ENCODE results near the gene KLHL29. TPM values are rescaled to one million over a fixed set of nuclear protein-coding genes. Genes with fewer than 3 reads are reported as not detected.

Gene KLHL29
- total RNA-seq, 2 donors from 2014 or later, result 2.0 to 2.9 TPM

DNA sequence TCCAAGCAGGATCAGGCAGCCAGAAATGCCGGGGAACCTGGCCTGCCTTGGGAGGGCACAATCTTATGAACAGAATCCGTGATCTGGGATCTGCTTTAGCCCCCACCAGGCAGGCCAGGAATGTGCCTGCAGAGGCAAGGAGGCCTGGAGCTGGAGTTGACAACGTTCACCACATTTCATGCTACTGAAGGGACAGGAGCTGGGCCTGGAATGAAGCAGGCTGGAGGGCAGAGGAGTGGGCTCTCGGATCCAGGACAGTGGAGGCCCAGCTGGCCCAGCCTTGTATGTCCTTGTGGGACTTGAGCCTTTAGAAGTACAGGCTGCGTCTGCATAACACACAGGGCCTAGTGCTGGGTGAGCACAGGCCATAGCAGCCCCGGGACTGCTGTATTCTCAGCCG is 91.8 kb downstream of the KLHL29 start:
- Histone ChIP-seq H3K36me3 (no peaks in the 10 kb centered on the region), H3K9ac (ENCODE audit: low read depth in 2 of 2, low read length in 2 of 2) (no peak overlapping the region), H3K27me3 (no peaks in the 10 kb centered on the region), H3K4me3 (no peak overlapping the region), H3K27ac (no peak overlapping the region), H3K9me3 (no peaks in the 10 kb centered on the region), H3K4me1 (no peaks in the 10 kb centered on the region)
- DNase-seq, result no peak
- intact Hi-C loops (cut with DNase I), result no loop called here
- TF ChIP-seq, protein P1, sequence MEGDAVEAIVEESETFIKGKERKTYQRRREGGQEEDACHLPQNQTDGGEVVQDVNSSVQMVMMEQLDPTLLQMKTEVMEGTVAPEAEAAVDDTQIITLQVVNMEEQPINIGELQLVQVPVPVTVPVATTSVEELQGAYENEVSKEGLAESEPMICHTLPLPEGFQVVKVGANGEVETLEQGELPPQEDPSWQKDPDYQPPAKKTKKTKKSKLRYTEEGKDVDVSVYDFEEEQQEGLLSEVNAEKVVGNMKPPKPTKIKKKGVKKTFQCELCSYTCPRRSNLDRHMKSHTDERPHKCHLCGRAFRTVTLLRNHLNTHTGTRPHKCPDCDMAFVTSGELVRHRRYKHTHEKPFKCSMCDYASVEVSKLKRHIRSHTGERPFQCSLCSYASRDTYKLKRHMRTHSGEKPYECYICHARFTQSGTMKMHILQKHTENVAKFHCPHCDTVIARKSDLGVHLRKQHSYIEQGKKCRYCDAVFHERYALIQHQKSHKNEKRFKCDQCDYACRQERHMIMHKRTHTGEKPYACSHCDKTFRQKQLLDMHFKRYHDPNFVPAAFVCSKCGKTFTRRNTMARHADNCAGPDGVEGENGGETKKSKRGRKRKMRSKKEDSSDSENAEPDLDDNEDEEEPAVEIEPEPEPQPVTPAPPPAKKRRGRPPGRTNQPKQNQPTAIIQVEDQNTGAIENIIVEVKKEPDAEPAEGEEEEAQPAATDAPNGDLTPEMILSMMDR (IDR thresholded peaks at IDR 0.05), result no peak

DNA sequence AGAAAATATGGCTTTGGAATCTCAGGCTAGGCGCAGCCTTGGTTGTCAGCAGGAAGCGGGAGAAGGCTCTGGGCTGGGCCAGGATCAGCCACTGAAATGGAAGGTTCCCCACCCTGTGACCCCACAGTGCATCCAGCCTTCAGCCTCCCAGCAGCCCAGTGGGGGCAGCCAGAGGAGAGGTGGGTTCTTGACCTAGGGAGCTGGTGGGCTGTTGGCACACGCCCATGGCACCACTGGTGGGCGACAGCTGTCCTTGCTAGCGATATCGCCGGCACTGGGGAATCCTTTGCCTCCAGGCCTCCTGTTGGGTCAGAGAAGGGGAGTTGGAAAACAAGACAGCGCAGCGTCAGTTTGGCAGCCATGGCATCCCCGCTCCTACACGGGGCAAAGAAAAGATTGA is 92.4 kb downstream of the KLHL29 start:
- TF ChIP-seq, protein P1 (IDR thresholded peaks at IDR 0.05), result no peak
- DNase-seq, result no peak
- intact Hi-C loops (cut with DNase I), result no loop called here

GRCh38 chr2:23478087-23478932 is 93.3 kb downstream of the KLHL29 start:
- Histone ChIP-seq H3K9ac (ENCODE audit: low read depth in 2 of 2, low read length in 2 of 2) (no peak overlapping the region), H3K27me3 (no peaks in the 10 kb centered on the region), H3K4me3 (no peak overlapping the region), H3K36me3 (no peaks in the 10 kb centered on the region), H3K9me3 (no peaks in the 10 kb centered on the region), H3K4me1 (no peaks in the 10 kb centered on the region), H3K27ac (no peak overlapping the region)
- intact Hi-C loops (cut with DNase I), result no loop called here
- TF ChIP-seq, protein P1 (IDR thresholded peaks at IDR 0.05), result no peak
- DNase-seq, result no peak

More for the DNA sequence above, 92.4 kb downstream of the KLHL29 start:
- Histone ChIP-seq H3K9ac (ENCODE audit: low read depth in 2 of 2, low read length in 2 of 2) (no peak overlapping the region), H3K4me1 (no peaks in the 10 kb centered on the region), H3K27ac (no peak overlapping the region), H3K9me3 (no peaks in the 10 kb centered on the region), H3K36me3 (no peaks in the 10 kb centered on the region), H3K27me3 (no peaks in the 10 kb centered on the region), H3K4me3 (no peak overlapping the region)

GRCh38 chr2:23478933-23479683 is 94.1 kb downstream of the KLHL29 start:
- no peaks in the 10 kb centered on the region for H3K27me3 ChIP-seq
- no peaks in the 10 kb centered on the region for H3K4me1 ChIP-seq
- H3K9me3 ChIP-seq, result no peaks in the 10 kb centered on the region
- H3K36me3 ChIP-seq, result no peaks in the 10 kb centered on the region
- TF ChIP-seq, protein P1 (IDR thresholded peaks at IDR 0.05), result no peak
- intact Hi-C loops (cut with DNase I), result no loop called here
- no peak overlapping the region for H3K4me3 ChIP-seq
- H3K9ac ChIP-seq (ENCODE audit: low read depth in 2 of 2, low read length in 2 of 2), result no peak overlapping the region
- H3K27ac ChIP-seq, result no peak overlapping the region
- no peak for DNase-seq

DNA sequence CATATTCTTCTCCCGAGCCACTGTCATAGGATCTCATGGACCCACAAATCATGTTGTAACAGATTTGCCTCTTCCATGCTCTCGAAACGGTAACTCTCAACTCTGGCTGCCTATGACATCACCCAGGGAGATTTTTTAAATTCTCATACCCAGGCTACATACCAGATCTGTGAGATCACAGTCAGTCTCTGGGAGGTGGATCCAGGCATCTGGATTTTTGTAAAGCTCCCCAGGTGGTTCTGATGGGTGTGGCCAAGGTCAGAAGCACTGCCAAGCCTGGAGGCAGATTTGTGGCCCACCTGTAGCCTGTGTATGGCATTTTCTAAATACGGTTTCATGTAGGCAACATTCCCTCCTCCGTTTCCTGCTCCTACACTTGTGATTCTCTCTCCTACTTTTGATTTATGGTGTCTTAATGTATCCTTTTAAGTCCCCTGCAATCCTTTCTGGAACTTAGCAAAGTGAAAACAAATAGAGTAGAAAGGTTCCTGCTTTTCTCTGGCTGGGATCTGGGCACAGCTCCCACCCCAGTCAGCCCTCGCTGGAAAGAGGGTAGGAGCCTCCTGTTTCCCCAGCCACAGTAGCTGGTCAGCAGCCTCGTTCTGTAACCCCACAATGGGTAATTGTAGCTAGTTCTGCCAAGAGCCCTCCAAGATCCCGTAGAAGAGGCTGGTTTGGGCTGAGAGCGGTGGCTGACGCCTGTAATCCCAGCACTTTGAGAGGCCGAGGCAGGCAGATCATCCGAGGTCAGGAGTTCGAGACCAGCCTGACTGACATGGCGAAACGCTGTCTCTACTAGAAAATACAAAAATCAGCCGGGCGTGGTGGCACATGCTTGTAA is 96.2 kb downstream of the KLHL29 start:
- H3K36me3 ChIP-seq, result no peaks in the 10 kb centered on the region
- no peaks in the 10 kb centered on the region for H3K4me1 ChIP-seq
- H3K4me3 ChIP-seq, result no peak overlapping the region
- H3K27ac ChIP-seq, result no peak overlapping the region
- TF ChIP-seq, protein P1 (IDR thresholded peaks at IDR 0.05), result no peak
- H3K27me3 ChIP-seq, result no peaks in the 10 kb centered on the region
- H3K9me3 ChIP-seq, result no peaks in the 10 kb centered on the region
- DNase-seq, result no peak
- intact Hi-C loops (cut with DNase I), result no loop called here
- no peak overlapping the region for H3K9ac ChIP-seq (ENCODE audit: low read depth in 2 of 2, low read length in 2 of 2)

Measured in colonic mucosa (tissue), 4 donors.